SIG-M5 (cell line): ENCODE results near the gene KIR3DL2.
"Not testable (repeated sequence)": the region's sequence is repeated elsewhere in the genome, so short reads cannot be mapped to it uniquely, and the experiment has no call there.

ENCODE experiments used
- DNase-seq: peaks from one replicate; lab custom pipeline; 2025; lab: John Stamatoyannopoulos, UW

The KIR3DL2 gene

DNA sequence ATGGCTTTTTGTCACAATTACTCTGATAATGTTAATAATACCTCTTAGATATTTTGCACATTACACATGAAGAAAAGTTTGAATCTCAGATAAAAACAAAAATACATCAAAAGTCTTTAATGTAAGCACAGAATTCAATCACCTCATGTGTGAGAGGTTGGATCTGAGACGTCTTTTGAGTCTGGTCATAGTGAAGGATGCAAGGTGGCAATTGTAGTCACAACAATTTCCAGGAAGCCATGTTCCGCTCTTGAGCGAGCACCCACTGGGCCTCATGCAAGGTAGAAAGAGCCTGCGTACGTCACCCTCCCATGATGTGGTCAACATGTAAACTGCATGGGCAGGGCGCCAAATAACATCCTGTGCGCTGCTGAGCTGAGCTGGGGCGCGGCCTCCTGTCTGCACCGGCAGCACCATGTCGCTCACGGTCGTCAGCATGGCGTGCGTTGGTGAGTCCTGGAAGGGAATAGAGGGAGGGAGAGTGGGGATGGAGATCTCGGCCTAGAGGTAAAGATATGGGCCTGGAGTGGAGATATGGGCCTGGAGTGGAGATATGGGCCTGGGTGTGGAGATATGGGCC lies at the start of gene KIR3DL2:
Gene KIR3DL2 (plus strand): TSS at position 383 of the 580 bp plus-strand sequence. CDS start 33 bp downstream, at position 416.
- DNase-seq, result not testable (repeated sequence)

GRCh38 chr19:54803410-54803809 lies 46.8 kb upstream of the KIR3DL2 start, which contains the start of gene KIR2DL4:
Gene KIR2DL4, plus strand, starts transcription at chr19:54803610. Its CDS starts 42 bp downstream, at chr19:54803652.
- no peak for DNase-seq

GRCh38 chr19:54804101-54804500 lies 46.1 kb upstream of the KIR3DL2 start:
- no peak for DNase-seq

DNA sequence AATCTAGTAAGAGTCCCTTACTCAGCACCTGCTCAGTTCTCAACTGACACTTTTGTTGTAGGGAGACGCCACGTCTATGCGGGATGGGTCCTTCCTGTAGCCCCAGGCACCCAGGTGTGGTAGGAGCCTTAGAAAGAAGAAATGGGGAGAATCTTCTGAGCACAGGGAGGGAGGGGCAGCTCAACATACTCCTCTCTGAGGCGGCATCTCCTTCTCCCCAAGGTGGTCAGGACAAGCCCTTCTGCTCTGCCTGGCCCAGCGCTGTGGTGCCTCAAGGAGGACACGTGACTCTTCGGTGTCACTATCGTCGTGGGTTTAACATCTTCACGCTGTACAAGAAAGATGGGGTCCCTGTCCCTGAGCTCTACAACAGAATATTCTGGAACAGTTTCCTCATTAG lies 45.7 kb upstream of the KIR3DL2 start:
- no peak for DNase-seq

DNA sequence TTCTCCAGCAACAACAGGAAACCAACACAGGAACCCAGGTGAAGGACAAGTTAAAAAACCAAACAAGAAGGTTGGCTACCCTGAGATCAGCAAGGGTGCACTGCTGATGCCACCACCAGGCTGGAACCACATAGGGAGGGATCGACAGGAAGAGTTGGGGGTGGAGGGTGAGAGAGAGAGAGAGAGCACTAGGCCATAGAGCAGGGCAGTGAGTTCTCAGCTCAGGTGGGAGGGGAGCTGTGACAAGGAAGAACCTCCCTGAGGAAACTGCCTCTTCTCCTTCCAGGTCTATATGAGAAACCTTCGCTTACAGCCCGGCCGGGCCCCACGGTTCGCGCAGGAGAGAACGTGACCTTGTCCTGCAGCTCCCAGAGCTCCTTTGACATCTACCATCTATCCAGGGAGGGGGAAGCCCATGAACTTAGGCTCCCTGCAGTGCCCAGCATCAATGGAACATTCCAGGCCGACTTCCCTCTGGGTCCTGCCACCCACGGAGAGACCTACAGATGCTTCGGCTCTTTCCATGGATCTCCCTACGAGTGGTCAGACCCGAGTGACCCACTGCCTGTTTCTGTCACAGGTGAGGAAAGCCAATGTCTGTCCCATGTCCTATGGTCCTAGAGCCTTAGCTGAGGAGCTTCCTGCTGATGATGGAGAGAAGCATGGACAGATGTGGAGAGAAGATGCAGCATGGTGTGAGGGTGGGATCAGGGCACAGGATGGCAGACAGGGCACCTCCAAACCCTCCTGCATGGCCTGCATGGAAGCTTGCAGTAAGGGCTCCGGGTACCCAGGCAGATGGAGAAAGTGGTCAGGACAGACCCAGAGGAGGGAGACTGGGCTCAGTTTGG lies 44.4 kb upstream of the KIR3DL2 start:
- no peak for DNase-seq

DNA sequence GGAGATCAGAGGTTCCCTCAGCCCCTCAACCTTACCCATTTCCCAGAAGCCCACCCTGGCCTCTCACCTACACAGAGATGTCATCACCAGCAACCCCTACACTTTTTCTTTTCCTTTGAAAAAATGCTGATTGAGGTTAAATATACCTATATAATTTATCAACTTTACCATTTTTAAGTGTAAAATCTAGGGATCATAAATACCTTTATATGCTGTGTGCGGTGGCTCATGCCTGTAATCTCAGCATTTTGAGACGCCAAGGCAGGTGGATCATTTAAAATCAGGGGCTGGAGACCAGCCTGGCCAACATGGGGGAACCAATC lies 43.8 kb upstream of the KIR3DL2 start:
- DNase-seq, result no peak

GRCh38 chr19:54814571-54814970 lies 35.7 kb upstream of the KIR3DL2 start:
- DNase-seq, result not testable (repeated sequence)

GRCh38 chr19:54816251-54816650 lies 34.0 kb upstream of the KIR3DL2 start, which contains the start of gene KIR3DL1:
Gene KIR3DL1, plus strand, starts transcription at chr19:54816468.
- not testable (repeated sequence) for DNase-seq

- DNase-seq, result no peak
These were observed 32.3 kb upstream of the KIR3DL2 start for GRCh38 chr19:54817670-54818536.

DNA sequence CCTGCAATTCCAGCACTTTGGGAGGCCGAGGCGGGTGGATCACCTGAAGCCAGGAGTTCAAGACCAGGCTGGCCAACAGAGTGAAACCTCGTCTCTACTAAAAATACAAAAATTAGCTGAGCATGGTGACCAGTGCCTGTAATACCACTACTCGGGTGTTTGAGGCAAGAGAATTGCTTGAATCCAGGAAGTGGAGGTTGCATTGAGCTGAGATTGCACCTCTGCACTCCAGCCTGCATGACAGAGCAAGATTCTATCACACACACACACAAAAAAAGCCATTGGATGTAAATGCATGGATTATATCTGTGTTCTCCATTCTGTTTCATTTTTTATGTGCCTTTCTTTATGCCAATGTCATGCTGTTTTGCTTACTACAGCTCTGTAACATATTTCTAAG lies 25.8 kb upstream of the KIR3DL2 start:
- DNase-seq, result not testable (repeated sequence)

GRCh38 chr19:54825326-54825725 lies 24.9 kb upstream of the KIR3DL2 start:
- not testable (repeated sequence) for DNase-seq

- not testable (repeated sequence) for DNase-seq
These were observed 22.2 kb upstream of the KIR3DL2 start for GRCh38 chr19:54828064-54828463.

GRCh38 chr19:54832496-54832895 lies 17.7 kb upstream of the KIR3DL2 start, which contains the start of gene KIR2DS4:
Gene KIR2DS4, plus strand, starts transcription at chr19:54832676.
- DNase-seq, result not testable (repeated sequence)

- DNase-seq, result not testable (repeated sequence)
These were observed 15.1 kb upstream of the KIR3DL2 start for GRCh38 chr19:54835126-54835525.

GRCh38 chr19:54837522-54837921 lies 12.7 kb upstream of the KIR3DL2 start:
- not testable (repeated sequence) for DNase-seq

DNA sequence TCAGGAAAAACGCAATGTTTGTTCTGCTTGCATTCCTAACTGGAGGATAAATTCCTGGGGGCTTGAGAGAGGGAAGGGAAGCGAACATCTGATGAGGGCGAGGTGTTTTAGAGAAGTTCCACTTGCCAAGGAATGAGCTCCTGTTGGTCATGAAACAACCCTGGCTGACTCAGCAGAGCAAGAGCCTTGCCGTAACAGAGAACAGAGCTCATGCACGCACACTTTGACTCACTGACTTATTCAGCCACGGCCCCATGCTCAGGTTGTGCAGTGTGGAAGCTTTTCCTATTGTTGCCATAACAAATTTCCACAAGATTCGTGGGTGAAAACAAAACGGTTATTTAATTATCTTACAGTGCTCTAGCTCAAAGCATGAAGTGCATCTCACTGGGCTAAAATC lies 7.1 kb upstream of the KIR3DL2 start:
- not testable (repeated sequence) for DNase-seq

DNA sequence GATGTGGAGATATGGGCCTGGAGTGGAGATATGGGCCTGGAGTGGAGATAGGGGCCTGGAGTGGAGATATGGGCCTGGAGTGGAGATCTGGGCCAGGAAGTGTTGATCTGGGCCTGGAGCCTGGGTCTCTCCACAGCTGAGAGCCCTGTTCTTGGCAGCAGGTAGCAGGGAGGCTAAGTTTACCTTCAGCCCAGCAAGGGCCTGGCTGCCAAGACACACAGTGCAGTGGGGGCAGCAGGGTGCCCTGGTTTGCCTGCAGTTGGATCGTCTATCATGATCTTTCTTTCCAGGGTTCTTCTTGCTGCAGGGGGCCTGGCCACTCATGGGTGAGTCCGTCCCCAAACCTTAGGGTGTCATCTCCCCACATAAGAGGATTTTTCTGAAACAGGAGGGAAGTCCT lies 687 bp downstream of the KIR3DL2 start:
- no peak for DNase-seq

DNA sequence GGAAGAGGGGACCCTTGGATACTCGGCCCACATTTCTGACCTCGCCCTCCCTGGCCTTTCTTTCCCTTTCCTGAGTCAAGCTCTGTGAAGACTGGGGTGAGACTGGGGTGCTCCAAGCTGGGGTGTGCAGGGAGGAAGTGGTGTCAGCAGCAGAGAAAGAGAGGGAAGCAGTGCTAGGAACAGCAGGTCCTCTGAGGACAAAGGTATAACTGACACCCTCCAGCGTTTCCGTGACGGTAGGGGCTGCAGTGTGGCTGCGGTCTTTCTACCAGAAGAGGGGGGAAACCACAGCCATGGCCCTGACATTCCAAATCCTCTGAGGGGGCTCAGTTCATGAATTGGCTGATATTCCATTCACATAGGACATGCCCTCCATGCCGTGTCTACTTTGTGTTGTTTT lies 1.1 kb downstream of the KIR3DL2 start:
- no peak for DNase-seq

DNA sequence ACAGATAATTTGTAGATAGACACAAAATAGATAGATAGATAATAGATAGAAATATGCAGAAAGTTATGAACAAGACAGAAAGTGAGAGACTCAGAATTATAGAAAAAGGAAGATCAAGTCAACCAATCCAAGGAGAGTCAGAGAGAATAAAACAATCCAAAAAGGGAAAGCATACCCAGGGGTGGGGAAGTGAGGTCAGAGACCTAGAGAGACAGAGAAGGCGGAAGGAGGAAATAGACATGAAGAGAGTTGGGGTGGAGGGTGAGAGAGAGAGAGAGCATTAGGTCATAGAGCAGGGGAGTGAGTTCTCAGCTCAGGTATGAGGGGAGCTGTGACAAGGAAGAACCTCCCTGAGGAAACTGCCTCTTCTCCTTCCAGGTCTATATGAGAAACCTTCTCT lies 5.0 kb downstream of the KIR3DL2 start:
- DNase-seq, result not testable (repeated sequence)

- not testable (repeated sequence) for DNase-seq
These were observed 8.2 kb downstream of the KIR3DL2 start for GRCh38 chr19:54858476-54858875.

DNA sequence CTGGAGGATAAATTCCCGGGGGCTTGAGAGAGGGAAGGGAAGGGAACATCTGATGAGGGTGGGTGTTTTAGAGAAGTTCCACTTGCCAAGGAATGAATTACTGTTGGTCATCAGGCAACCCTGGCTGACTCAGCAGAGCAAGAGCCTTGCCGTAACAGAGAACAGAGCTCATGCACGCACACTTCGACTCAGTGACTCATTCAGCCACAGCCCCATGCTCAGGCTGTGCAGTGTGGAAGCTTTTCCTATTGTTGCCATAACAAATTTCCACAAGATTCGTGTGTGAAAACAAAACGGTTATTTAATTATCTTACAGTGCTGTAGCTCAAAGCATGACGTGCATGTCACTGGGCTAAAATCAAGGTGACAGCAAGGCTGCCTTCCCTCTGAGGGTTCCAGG lies 9.2 kb downstream of the KIR3DL2 start:
- not testable (repeated sequence) for DNase-seq

GRCh38 chr19:54863459-54863858 lies 13.2 kb downstream of the KIR3DL2 start:
- not testable (repeated sequence) for DNase-seq
